Small intestine (tissue), 7 donors: ENCODE results near the gene CNPY2. TPM values are rescaled to one million over a fixed set of nuclear protein-coding genes. Genes with fewer than 3 reads are reported as not detected.
"Not testable (repeated sequence)": the region's sequence is repeated elsewhere in the genome, so short reads cannot be mapped to it uniquely, and the experiment has no call there.

ENCODE experiments used
- DNase-seq, 2 donors: peaks; one replicate each; pipeline versions ENCODE4 v3.0.0 to v3.0.0-alpha.2; 2013
- FAIRE-seq: peaks from 2 replicates; lab custom pipeline; 2012; peaks lifted over from hg19 to GRCh38; lab: Jason Lieb, UNC
- H3K27ac ChIP-seq, 3 donors: one replicate each; pipeline ENCODE4 v1.5.1; 2013; ENCODE audit warnings: low read length in 2 of 3, mild to moderate bottlenecking in 2 of 3, control low read depth in 1 of 3, inconsistent platforms in 1 of 3, low read depth in 1 of 3, moderate library complexity in 1 of 3
- H3K27me3 ChIP-seq, 3 donors: one replicate each; pipeline ENCODE4 v1.6.1; 2013; ENCODE audit warnings: low read length in 3 of 3, inconsistent platforms in 1 of 3; ENCODE audit not compliant: control insufficient read depth in 3 of 3, insufficient read depth in 3 of 3
- H3K36me3 ChIP-seq, 3 donors: one replicate each; pipeline ENCODE4 v1.6.1; 2013; ENCODE audit warnings: low read length in 3 of 3, inconsistent platforms in 1 of 3, low read depth in 1 of 3, mild to moderate bottlenecking in 1 of 3, moderate library complexity in 1 of 3; ENCODE audit not compliant: control insufficient read depth in 3 of 3, insufficient read depth in 2 of 3
- H3K4me1 ChIP-seq, 3 donors: one replicate each; pipeline ENCODE4 v1.6.1; 2013; ENCODE audit warnings: low read length in 2 of 3, inconsistent platforms in 1 of 3, low read depth in 1 of 3, mild to moderate bottlenecking in 1 of 3, moderate library complexity in 1 of 3; ENCODE audit not compliant: control insufficient read depth in 3 of 3, insufficient read depth in 2 of 3
- H3K4me3 ChIP-seq, 3 donors: one replicate each; pipeline ENCODE4 v1.5.1; 2013; ENCODE audit warnings: low read length in 3 of 3, control low read depth in 1 of 3, inconsistent platforms in 1 of 3, low read depth in 1 of 3, mild to moderate bottlenecking in 1 of 3, moderate library complexity in 1 of 3
- H3K9me3 ChIP-seq, 2 donors: one replicate each; pipeline ENCODE4 v1.6.1; 2013; ENCODE audit warnings: low read depth in 1 of 2, low read length in 1 of 2; ENCODE audit not compliant: control insufficient read depth in 2 of 2, insufficient read depth in 1 of 2
- WGBS, 3 donors: extraction: QIAGEN DNeasy Blood & Tissue Kit; methylation state at CpG; one replicate each; pipeline ENCODE4 v1.1.7; 2013; 5-methylcytosine and 5-hydroxymethylcytosine counted together
- polyA plus RNA-seq, 4 donors: library from polyadenylated mRNA; stranded (reverse) in 3 of 4; unstranded in 1 of 4; fragments of 200-250 nt in 3 of 4; fragments of 120-200 nt in 1 of 4; gene quantifications; one replicate each; pipeline versions ENCODE4 v1.2.1 to v1.2.3, GENCODE V29; 2013
- donor health status: healthy with polysubstance abuse.
- donor health status: control.
- donor health status: control.
- donor health status: Bipolar disorder and iron deficiency.
- donor health status: healthy.

The CNPY2 gene
- polyA plus RNA-seq, 4 donors, result 80.0 to 195 (median 134) TPM

DNA sequence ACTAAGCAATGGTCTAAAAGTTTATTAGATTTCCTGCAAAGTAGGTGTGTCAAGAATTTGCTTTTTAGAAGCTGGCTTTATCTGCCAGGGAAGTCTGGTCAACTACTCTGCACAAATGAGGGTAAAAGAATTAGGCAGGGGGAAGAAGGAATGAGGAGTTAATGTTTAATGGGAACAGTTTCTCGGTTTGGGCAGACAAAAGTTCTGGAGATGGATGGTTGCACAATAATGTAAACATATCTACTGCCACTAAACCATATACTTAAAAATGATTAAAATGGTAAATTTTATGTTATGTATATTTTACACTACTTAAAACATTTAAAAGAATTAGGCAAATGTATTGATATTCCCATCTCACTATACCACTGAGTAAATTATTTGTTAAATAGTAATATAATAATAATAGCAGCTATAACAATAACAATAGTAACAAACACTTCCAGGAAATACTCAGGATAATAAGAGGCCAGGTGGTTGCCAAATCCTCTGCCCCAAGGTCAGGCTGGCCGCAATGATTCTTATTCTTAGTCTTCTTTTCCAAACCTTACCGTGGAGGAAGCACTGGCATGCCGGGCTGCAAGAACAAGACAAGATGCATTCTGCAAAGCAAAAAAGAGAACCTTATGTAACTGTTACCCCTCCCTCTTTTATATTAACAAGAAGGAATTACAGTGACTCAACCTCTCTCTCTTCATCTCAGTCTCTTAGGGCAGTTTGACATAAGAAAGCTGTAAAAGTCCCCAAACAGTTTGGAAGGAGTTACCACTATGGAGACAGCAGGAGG, 29.6 kb downstream of the CNPY2 start:
- peaks cover 0 to 3% (median 0%) of the 10 kb centered on the region in 3 donors for H3K4me1 ChIP-seq
- H3K4me3 ChIP-seq, result no peak overlapping the region
- DNase-seq (no peak), FAIRE-seq (no peak)
- H3K27ac ChIP-seq, result no peak overlapping the region
- peaks cover 12 to 56% (median 19%) of the 10 kb centered on the region in 3 donors for H3K36me3 ChIP-seq
- 42 to 49% (median 49%) methylated on average over 4 of the region's 4 CpGs for WGBS, 3 donors
- H3K27me3 ChIP-seq, result no peaks in the 10 kb centered on the region
- no peaks in the 10 kb centered on the region for H3K9me3 ChIP-seq

GRCh38 chr12:56284263-56284662, 31.5 kb downstream of the CNPY2 start:
- H3K9me3 ChIP-seq, H3K4me1 ChIP-seq, H3K27ac ChIP-seq, H3K27me3 ChIP-seq, FAIRE-seq, H3K4me3 ChIP-seq, DNase-seq: not testable (repeated sequence)
- WGBS, 3 donors, result 90 to 94% (median 93%) methylated on average over 5 of the region's 5 CpGs
- peaks cover 16 to 59% (median 18%) of the 10 kb centered on the region in 3 donors for H3K36me3 ChIP-seq

- H3K27ac ChIP-seq, result no peak overlapping the region
- H3K9me3 ChIP-seq, result no peaks in the 10 kb centered on the region
- H3K4me3 ChIP-seq, result no peak overlapping the region
- peaks cover 16 to 69% (median 25%) of the 10 kb centered on the region in 3 donors for H3K36me3 ChIP-seq
- FAIRE-seq (no peak), DNase-seq (no peak)
- H3K27me3 ChIP-seq, result no peaks in the 10 kb centered on the region
- H3K4me1 ChIP-seq, result peaks cover 0 to 3% (median 0%) of the 10 kb centered on the region in 3 donors
- 95 to 97% (median 96%) methylated on average over 2 of the region's 2 CpGs for WGBS, 3 donors
Measured at GRCh38 chr12:56282579-56282978, 33.2 kb downstream of the CNPY2 start.

- Histone ChIP-seq H3K4me1 (peaks cover 0 to 3% (median 0%) of the 10 kb centered on the region in 3 donors), H3K27me3 (no peaks in the 10 kb centered on the region), H3K4me3 (no peak overlapping the region), H3K9me3 (no peaks in the 10 kb centered on the region), H3K27ac (no peak overlapping the region), H3K36me3 (peaks cover 16 to 69% (median 24%) of the 10 kb centered on the region in 3 donors)
- DNase-seq (no peak), FAIRE-seq (no peak)
- 82 to 92% (median 87%) methylated on average over 6 of the region's 6 CpGs for WGBS, 3 donors
Measured at GRCh38 chr12:56282030-56282429, 33.8 kb downstream of the CNPY2 start.

DNA sequence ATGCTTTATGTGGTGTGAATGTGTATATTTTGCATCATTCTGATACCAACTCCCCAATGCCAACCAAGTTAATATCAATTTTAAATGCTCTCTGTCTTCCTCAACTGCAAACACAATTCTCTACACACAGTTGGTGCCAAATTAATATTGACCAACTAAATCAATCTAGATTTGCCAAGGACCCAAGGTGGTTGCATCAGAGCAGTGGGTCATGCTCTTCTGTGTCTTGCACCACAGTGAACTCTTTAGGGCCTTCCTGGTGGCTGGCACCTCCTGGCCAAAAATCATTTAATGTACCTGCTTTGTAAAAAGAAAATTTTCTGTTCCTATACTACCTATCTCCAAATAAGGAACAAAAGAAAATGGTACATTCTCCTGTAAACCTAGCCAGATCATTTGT, 34.9 kb downstream of the CNPY2 start:
- no peak for FAIRE-seq

GRCh38 chr12:56278905-56279304, 36.9 kb downstream of the CNPY2 start:
- no peaks in the 10 kb centered on the region for H3K4me1 ChIP-seq
- WGBS, 3 donors, result 94 to 97% (median 97%) methylated on average over 3 of the region's 3 CpGs
- no peaks in the 10 kb centered on the region for H3K9me3 ChIP-seq
- DNase-seq (no peak), FAIRE-seq (no peak)
- H3K27ac ChIP-seq, result no peak overlapping the region
- no peaks in the 10 kb centered on the region for H3K27me3 ChIP-seq
- H3K4me3 ChIP-seq, result no peak overlapping the region
- H3K36me3 ChIP-seq, result peaks cover 20 to 79% (median 24%) of the 10 kb centered on the region in 3 donors

More for the DNA sequence above, 34.9 kb downstream of the CNPY2 start:
- no peaks in the 10 kb centered on the region for H3K9me3 ChIP-seq
- H3K4me3 ChIP-seq, result no peak overlapping the region
- H3K27me3 ChIP-seq, result no peaks in the 10 kb centered on the region
- no peak overlapping the region for H3K27ac ChIP-seq
- no peak for DNase-seq
- no peaks in the 10 kb centered on the region for H3K4me1 ChIP-seq
- H3K36me3 ChIP-seq, result peaks cover 14 to 76% (median 20%) of the 10 kb centered on the region in 3 donors

DNA sequence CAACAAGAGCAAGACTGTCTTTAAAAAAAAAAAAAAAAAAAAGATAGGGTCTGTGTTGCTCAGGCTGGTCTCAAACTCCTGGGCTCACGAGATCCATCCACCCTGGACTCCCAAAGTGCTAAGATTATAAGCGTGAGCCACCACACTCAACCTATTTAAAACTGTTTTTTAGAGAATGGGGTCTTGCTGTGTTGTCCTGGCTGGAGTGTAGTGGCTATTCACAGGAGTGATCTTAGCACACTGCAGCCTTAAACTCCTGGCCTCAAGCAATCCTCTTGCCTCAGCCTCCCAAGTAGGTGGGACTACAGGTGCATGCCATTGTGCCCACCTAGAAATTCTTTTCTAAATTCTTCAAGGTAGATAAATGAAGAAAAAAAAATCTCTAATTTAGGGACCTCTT, 41.5 kb downstream of the CNPY2 start:
- Histone ChIP-seq H3K36me3 (peaks cover 13 to 64% (median 30%) of the 10 kb centered on the region in 3 donors), H3K27ac (no peak overlapping the region), H3K4me3 (no peak overlapping the region), H3K4me1 (no peaks in the 10 kb centered on the region), H3K9me3 (no peaks in the 10 kb centered on the region), H3K27me3 (no peaks in the 10 kb centered on the region)
- DNase-seq (no peak), FAIRE-seq (no peak)
- 94 to 100% (median 94%) methylated on average over 2 of the region's 2 CpGs for WGBS, 3 donors

DNA sequence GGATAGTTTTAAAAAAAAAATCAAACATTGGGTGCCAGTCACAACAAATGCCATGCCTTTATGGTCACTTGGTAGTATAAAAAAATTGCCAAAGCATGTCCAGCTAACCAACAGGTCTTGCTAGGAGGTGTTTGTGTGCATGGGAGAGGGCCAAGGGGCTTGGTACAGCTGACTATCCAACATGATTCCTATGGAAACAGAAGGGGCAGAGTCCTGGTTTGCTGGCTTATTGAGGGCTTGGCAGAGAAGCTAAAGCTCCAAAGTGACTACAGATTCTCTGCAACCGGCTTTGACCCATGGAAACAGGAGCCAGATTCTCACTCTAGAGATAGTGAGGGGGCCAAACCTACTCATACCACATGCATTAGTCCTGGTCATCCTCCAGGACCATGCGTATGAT, 43.3 kb downstream of the CNPY2 start:
- not testable (repeated sequence) for H3K4me1 ChIP-seq, H3K4me3 ChIP-seq, DNase-seq, H3K9me3 ChIP-seq, FAIRE-seq, H3K27ac ChIP-seq, H3K27me3 ChIP-seq
- 79 to 90% (median 87%) methylated on average over 2 of the region's 2 CpGs for WGBS, 3 donors
- peaks cover 13 to 48% (median 23%) of the 10 kb centered on the region in 3 donors for H3K36me3 ChIP-seq
